DMS53 treated with DMSO at 0.1 percent for 48 hours (cell line): ENCODE data around the gene CCSER1.
"Not testable (repeated sequence)": the region's sequence is repeated elsewhere in the genome, so short reads cannot be mapped to it uniquely, and the experiment has no call there.

Experiments
- DNase-seq: peaks from one replicate; lab custom pipeline; 2025; ENCODE audit not compliant: unreplicated experiment; lab: John Stamatoyannopoulos, UW

Gene CCSER1

DNA sequence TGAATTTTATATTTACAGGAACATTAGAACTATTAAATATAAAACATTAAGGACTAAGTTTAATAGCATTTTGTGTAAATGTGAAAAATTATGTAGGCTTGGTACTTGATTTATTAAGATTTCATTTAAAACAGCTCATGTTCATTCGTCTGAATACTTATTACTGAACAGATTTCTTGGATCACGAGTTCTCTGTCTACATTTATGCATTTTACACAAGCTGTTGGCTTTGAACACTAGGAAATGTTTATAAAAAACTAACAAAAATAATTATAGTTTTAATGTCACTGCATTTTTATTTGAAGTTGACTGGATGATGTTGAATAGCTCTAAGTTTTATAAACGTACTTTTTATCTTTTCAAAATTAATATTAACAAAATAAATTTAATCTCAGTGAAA is 888.7 kb downstream of the CCSER1 start:
- no peak for DNase-seq

DNA sequence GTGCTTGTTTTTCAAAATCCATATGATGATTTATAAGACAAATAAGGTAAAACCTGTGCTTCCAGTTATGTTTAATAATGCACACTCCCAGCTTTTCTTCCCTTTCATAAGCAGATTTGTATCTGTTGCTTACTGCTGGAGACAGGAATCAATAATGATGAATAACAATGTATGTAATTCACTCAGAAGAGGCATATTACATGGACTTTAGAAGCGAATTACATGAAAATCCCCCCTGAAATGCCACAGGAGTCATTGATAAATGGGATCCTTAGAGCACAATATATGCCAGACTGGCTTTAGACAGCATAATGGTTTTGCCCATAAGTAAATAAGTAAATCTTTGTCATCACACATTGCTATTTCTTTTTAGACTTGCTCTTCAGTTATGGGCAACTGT is 892.3 kb downstream of the CCSER1 start:
- no peak for DNase-seq

DNA sequence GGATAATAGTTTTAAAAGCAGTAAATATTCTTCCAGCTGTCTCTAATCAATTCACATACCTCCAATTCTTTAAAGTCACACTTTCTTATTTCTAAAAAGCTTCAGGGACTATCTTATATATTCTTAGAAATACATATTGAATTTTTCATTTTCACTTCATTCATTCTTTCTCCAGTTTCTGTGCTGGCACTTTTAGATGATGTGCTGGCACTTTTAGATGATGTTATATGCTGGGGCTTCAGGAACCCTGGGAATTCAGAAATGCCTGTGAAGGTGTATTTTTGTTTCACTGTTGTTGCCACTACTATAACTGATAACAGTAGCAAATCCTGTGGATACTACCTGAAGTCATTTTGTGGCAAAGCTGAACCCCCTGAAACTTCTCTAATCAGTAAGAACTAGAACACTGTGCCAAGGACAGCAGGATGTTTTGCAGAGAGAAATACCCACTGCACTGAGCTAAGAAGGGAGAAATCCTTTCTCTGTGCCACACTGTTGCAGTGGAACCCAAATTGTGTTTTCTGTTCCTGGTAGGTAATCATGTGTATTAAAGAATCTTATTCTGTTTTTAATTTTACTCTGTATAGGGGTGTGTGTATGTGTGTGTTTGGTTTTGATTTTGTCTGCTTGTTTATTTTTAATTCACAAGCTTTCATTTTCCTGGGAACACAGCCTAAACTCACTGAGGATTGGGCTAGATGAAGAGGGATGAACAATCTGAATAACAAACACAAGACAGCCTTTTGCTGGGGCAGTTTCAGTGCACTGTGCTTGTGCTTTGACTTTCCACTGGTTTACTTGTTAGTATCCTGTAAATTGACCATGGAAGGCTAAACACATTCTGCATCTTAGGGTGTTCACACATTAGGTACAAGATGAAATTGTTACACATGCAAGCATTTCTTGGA is 898.3 kb downstream of the CCSER1 start:
- DNase-seq: no peak

DNA sequence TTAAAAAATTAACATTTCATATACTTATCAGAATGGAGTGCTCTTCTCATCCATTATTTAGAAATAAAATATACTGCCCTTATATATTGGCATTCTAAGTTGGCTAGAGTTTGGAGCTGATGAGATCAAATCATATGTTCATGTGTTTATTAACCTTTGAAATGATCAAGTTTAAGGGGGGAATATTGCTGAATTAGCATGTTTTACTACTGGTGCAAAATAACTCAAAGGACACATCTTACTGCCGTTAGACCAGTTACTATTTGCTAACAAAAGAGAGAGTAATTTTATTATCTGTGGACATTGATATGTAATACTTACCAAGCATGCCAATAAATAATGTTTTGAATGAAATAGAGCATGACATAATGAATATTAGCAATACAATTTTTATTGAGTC is 901.0 kb downstream of the CCSER1 start:
- no peak for DNase-seq

DNA sequence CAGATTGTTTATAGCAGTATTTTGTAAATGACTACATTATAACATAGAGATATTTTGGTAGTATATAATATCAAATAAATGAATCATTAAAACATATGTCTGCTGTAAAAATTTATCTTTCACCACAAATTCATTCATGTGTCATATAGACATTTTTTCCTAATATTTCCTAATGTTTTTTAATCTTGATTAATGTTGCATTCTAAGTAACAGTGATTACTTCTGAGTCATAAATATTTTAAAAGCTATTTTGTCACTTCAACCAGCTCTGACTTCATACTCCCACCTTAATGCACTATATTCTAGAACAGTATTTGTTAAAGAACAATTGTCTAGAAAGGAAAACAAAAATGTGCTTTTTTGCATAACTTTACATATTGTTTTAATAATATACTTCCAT is 904.6 kb downstream of the CCSER1 start:
- no peak for DNase-seq

DNA sequence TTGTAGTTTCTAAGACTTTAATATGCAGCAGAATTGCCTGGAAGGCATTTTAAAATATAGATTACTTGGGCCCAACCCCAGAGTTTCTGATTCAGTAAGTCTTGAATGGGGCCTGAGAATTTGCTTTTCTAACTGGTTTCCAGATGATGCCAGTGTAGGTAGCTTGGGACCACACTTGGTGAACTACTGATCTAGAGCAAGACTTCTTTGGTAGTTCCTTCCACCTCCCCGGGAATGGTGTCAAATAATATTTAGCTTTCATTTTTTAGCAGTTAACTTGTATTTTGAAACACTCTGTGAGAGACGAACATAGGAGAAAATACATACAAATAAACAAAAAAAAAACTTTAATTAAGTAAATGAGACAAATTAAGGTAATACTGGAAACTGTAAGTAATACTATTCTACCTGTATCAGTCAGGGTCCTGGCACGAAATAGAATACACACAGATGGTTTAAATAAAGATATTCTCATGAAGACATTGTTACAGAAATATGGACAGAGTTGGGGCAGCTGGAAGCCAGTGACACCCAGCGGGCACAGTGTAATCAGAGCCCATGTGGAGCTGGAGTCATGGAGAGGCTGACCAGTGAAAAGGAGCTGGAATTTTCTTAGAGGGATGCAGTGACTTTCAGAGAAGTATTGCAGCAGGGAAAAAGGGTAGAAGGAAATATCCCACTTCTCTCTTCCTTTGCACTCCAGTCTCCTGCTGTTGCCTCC is 905.7 kb downstream of the CCSER1 start:
- DNase-seq: no peak

DNA sequence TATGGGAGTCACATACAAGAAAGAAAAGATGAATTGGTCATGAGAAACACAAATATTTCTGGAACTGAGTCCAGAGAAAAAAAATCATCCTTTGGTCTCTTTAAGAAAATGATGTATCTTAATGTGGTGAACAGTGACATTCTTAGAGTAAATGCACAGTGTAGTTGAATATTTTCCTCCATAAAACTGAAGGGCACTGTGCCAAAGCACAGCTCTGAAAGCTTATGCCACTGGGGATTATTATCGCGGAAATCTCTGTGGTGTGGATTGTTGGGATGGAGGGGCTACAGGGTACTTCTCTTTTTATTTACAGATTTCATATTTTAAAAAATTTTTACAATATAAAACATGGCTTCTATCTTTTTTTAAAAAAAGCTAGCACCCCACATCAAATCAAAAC is 908.1 kb downstream of the CCSER1 start:
- no peak for DNase-seq

DNA sequence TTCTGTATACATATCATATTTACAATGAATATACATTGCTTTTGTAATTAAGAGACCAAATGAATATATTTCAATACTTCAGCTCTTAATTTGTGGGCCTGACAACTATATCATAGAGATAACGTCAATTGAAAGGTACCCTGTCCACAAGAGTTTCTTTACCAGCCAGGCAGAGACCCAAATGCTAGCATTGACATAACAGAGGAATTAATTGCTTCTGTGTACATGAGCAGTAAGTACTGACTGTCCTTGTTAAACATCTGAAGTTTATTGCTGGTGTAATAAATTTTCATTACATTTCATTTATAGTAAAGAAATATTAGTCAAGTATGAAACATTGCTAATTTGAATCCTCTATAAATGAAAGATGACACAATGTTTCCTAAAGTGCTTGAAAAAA is 910.8 kb downstream of the CCSER1 start:
- no peak for DNase-seq

DNA sequence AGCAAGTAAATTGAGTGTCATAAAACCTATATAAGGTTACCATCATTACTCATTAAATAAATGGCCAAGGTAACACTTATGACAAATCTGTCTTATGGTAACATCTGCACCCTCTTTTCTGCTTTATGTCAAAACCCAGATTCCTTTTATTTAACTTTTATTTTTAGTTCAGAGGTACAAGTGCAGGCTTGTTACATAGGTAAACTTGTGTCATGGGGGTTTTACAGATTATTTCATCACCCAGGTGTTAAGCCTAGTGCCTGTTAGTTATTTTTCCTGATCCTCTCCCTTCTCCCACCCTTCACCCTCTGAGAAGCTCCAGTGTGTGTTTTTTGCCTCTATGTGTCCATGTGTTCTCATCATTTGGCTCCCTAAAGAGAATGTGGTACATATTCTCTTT is 930.7 kb downstream of the CCSER1 start:
- no peak for DNase-seq

DNA sequence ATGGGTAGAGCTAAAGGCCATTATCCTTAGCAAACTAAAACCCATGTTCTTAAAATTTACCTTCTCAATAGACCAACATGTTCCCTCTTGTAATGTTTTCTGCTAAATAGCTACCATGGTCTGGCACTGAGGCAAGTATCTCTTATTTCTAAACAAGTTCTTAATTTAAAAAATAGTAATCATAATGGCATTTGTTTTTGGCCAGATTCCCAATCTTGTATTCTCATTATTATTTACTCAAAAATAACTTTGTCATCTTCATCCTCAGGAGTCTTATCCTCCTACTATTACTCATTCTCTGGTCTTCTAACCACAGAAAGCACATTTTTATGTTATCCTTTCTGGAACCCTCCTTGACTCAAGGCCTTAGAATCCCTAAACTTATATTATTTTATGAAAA is 931.2 kb downstream of the CCSER1 start:
- DNase-seq: no peak

DNA sequence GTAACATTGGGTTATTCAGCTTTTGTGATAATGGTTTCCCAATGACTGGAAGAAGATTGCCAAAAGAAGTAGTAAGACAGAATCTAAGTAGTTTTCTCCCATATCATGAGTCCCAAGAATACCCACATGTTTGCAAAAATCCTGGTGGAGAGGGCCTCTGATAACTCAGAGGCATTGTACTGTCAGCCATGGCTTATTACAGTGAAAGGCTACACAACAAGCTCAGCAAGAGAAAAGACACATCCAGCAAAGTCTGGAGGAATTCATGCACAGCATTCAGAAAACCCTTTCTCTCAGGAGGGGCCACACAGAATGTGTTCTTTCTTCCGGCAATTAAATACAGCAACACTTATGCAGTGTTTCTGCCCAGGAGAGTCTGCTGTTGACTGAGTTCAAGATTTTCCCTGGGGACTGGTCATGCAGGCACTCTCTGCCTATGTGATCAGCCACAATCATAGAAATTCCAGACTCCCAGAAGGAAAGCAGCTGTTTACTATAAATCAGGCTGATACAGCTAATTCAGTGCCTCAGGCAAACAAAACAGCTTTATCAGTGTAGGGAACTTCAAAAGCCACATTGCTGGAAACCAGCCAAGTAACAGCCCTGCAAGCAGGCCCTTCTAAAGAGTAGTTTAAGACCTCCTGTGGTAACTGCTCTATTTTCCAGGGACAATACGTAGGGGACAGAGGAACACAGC is 937.1 kb downstream of the CCSER1 start:
- DNase-seq: no peak

DNA sequence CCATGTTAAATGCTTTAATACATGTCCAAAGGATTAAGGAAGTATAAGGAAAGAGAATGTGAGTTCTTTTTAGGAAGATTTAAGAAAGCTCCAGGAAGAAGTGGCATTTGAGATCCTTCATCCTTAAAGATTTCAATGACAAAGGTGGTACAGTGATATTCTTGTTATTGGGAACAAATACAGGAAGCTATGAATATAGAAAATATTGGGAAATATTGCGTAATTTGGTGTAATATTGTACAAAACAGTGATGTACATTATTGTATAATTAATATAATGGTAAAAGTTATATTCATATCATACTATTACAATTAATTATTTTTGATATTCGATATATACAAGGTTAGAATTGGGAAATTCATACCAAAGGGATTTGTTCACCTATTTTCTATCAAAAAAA is 937.9 kb downstream of the CCSER1 start:
- DNase-seq: no peak

DNA sequence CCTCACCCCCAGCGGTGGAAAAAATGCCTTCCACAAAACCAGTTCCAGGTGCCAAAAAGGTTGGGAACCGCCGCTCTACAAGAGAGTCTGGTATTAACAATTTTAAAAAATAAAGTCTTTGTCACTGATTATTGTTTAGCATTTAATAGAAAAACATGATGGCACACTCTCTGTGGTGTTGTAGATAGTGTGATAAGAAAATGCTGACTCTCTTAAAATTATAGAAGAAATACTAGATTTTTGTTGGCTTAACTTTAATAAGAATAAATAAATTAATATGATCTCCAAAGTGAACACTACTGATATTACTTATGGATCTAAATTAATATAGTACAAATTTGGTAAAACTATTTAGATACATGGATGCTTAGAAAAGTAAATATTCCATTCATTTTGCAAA is 943.5 kb downstream of the CCSER1 start:
- DNase-seq: no peak

DNA sequence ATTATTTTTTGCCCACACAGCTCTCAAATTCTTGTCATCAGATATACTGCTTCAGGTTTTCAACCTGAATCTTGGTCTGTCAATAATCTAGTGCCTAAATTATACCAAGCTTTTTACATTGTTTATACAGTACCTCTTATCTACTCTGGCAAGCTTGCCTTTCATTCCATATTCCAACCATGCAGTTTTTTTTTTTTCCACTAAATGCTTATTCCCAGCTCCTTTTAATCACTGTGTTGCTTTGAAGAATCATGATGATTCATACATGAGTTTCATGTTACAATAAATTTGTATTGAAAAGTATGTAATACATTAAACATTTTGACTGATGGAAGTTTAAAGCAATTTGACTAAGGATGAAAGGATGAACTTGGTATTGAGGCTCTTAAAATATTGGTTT is 949.0 kb downstream of the CCSER1 start:
- no peak for DNase-seq

DNA sequence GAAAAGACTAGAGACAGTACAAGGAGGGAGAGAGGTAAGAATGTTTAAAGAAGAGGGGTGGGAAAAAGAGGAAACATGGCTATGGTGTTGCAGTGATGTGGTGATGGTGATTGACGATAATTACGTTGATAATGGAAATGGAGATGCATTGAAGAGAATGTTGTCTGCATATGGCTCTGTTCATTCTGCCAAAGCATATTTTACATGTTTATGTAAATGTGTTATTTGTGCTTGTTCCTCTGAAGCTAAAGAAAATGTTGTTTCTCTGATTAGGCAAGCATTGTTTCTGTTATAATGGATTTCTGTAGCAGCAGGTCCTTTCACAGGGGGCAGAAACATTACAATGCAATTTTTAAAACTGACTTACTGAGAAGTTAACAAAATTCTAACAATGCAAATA is 958.8 kb downstream of the CCSER1 start:
- no peak for DNase-seq

DNA sequence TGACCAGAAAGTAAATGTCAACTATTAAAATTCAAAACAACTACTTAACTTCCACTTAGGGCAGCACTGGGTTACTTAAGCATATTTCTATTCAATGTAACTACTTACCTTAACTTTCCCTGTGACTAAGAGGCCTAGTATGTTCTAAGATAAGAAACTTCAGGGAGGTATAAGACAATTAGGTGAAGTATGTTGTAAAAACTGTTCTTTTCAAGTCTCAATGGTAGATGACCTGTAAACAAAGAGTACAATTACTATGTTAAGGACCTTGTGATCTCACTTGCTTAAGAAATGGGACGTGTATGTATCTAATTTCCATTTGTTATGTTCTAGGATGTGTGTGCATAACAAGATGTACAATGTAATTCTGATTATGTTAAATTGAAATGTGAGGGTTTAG is 960.5 kb downstream of the CCSER1 start:
- DNase-seq: no peak

DNA sequence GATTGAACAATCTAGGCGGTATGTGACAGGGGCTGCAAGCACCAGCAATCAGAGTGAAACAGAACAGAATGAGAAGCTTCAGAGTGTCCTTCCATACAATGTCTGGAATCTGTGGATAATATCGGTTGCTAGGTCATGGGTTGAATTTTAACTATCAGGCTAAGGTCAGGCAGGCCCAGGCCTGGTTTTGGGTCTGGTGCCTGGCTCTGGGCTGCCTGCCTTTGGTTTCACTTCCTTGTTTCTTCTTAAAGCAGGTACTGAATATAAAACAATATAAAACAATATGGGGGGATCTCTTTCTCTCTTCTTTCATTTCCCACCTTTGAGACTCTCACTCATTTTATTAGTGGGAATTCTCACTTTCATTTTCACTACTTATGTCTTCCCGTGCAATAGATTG is 962.0 kb downstream of the CCSER1 start:
- DNase-seq: no peak

DNA sequence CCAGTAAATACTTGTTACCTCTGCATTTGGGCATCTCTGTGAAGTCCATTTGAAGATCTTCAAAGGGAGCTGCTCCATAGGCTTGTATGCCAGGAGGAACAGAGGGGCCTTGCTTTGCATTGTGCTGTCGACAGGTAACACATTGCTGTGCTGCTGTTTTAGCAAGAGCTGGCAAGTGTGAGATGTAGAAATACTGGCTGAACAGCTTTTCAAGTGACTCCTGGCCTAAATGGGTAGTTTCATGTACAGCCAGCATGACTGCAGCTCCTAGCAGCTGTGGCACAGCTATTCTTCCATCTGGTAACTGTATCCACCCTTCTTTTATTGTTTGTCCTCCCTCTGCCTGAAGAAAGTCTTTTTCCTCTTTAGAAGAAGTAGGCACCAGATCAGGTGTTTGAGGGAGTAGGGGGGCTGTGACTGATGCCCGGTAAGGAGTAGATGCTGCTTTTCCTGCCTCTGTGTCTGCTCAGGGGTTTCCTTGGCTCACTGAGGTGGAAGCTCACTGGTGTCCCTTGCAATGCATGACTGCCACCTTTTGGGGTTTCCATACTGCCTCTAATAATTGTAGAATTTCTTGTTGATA is 965.3 kb downstream of the CCSER1 start:
- peak; percentile 28 for DNase-seq

DNA sequence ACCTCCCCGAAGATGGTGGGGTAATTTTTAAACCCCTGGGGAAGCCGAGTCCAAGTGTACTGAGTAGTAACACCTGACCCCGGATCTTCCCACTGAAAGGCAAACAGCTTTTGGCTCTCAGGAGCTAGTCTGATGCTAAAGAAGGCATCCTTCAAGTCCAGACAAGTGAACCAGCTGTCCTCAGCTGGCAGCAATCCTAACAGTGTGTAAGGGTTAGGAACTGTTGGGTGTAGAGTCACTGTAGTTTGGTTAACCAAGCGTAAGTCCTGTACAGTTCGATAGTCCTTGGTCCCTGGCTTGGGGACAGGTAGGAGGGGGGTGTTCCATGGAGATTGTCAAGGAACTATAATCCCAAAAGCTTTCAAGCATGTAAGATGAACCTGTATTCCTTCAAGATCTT is 967.0 kb downstream of the CCSER1 start:
- not testable (repeated sequence) for DNase-seq

DNA sequence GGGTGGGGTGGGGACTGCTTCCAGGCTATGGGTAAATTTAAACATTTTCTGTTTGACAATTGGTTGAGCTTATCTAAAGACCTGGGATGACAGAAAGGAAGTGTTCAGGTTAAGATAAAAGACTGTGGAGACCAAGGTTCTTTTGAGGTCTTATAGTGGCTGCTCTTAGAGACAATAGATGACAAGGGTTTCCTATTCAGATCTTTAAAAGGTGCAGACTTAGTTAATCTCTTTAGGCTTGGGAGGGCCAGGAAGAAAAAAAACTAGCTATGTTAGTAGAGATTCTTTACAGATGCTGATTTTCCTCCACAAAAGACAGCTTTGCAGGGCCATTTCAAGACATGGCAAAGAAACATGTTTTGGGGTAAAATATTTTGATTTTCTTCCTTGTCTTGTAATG is 972.5 kb downstream of the CCSER1 start:
- no peak for DNase-seq

DNA sequence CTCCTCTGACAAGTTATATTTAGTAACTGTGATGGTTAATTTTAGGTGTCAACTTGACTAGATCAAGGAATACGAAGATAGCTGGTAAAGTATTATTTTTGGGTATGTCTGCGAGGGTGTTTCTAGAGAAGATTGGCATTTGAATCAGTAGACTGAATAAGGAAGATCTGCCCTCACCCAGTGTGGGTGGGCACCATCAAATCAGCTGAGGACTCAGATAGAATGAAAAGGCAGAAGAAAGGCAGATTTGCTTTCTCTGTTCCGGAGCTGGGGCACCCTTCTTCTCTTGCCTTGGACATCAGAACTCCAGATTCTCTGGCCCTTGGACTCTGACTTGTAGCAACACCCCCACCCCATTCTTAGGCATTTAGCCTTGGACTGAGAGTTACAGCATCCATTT is 981.6 kb downstream of the CCSER1 start:
- no peak for DNase-seq

DNA sequence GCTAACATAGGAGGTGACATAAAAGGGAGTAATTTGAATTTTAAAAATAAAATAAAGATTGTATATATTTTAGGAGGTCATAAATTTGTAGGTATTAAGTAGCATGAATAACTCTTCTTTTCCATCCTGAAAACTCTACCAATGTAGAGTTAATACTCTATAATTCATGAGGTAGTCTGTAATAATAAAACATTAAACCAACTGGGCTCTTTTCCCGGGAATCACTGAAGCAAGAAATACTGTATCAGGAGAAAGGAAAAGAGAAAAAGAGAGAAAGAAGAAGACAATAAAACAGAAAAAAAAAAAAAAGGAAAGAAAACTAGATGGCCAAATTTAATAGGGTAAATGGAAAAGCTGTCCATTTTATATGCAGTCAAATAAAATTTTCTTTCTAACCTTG is 984.4 kb downstream of the CCSER1 start:
- no peak for DNase-seq
